Measurements from ENCODE around the gene WDR20. TPM values are rescaled to one million over a fixed set of nuclear protein-coding genes. Genes with fewer than 3 reads are reported as not detected.
"Not testable (repeated sequence)": the region's sequence is repeated elsewhere in the genome, so short reads cannot be mapped to it uniquely, and the experiment has no call there.

The WDR20 gene
- total RNA-seq, 1 donor from 2014 or later = 20.1 TPM

- no peak for DNase-seq
These were observed 82.4 kb downstream of the WDR20 start for GRCh38 chr14:102222009-102222575.

DNA sequence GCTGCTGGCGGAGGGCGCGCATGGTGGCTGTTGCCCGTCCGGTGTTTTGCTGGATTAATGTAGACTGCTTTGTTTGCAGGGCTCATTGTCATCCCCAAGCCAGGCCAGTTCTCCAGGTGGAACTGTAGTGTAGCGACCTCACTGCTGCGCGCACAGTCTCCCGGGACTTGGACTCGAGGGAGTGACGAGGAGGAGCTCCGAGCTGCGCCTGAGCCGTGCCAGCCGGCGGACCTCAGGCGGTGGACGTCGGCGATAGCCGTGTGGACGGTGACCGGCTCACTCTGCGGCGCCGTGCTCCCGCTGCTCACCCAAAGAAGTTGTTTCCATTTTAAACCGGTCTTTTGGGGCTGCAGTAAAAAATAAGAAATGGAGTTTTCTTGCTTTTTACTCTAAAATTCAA lies 83.1 kb downstream of the WDR20 start:
- DNase-seq = no peak

DNA sequence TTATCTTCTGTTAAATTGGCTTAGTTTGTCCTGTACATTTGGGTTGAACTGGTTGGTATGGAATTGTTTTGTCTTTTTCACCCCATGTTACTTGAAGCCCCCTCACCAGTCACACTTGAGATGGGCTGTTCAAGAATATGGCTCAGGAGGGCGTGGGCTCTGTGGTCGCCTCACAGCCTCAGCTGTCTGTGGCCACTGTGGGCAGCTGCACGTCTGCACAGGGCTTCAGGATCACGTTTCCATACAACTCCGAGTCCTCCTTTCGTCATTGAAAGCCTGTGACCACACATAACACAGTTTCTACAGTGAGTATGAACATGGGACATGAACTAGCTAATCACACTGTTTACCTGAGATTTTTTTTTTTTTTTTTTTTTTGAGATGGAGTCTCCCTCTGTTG lies 84.0 kb downstream of the WDR20 start:
- DNase-seq = no peak

GRCh38 chr14:102225386-102225785 lies 85.7 kb downstream of the WDR20 start:
- DNase-seq = no peak

DNA sequence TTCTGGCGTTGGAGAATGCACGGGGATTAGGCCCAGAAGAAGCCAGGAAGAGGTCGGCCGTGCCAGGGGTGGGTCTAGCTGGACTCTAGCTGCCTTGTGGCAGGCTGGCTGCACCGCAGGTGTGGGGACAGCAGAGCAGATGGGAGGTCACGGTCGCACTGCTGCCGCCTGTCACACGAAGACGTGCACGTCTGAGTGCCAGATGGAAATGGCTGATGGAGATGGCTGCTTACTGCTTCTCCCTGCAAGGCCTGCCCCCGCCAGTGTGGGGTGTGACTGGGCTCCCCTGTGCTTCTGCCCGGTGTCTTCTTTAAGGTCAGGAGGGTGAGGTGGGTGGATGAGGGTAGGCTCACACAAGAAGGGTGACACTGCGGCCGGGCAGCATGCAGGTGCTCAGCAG lies 86.2 kb downstream of the WDR20 start:
- no peak for DNase-seq

DNA sequence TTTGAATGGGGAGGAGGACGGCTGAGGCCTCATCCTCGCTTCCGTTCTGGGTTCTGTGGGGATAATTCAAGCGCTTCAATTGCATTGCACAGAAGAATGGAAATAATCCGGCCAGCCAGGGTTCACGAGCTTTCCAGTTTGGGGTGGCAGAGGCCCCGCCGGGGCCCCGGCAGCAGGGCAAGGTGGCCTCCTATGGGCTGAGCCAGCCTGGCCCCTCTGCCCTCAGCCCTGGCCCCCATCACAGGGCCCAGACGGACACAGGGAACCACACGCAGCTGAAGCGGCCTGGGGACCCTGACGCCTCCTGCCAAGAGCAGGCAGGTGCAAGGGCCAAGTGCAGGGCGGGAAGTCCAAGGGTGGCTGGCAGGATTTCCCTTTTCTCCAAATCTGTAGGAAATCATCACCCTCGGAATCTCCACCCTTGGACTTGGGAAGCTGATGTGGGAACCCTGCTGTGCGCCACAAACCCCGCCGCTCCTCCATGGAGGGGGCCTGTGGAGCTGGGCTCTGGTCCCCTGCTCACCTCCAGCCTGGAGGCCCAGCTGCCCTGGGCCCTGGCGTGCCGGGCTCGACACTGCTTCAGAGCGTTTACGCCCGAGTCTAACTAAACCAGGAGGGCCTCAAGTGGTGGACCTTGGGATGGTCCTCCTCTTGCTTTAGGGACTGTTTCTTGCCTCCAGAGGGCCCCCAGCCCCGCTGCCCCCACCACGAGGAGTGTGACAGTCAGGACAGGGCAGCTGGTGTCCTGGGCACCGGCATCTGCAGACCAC lies 86.8 kb downstream of the WDR20 start:
- DNase-seq = no peak

DNA sequence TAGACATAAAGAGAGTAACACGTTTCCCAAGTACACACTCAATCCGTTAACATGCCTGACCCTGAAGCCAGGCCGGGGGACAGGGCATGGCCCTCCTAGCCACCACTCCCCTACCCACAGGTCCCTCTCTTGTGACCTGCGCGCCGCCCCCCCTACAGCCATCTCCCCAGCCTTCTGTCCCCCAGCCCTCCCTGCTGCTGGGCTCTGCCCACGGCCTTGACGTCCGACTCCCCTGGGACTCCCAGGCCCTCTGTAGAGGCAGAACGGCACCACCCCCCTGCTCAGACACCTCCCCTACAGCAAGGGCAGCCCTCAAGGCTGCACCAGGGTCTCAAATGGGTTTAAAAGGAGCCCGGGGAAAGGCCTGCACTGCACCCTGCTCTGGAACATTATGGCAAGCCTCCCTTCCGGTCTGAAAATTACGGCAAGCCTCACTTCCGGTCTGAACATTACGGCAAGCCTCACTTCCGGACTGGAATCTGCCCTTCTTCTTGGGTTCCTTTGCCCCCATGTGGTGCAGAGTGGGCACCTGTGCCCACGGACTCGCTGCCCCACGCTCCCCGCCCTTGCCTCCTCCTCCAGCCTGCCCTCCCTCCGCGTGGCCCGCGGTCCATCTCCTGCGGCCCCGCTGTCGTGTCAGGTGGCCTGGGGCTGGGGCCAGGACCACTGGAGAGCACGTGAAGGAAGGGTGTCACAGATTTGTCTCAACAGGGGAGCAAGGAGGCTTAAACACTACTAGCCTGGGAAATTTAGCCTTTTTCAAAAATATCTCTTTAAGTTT lies 87.7 kb downstream of the WDR20 start:
- peak; percentile 19 for DNase-seq

DNA sequence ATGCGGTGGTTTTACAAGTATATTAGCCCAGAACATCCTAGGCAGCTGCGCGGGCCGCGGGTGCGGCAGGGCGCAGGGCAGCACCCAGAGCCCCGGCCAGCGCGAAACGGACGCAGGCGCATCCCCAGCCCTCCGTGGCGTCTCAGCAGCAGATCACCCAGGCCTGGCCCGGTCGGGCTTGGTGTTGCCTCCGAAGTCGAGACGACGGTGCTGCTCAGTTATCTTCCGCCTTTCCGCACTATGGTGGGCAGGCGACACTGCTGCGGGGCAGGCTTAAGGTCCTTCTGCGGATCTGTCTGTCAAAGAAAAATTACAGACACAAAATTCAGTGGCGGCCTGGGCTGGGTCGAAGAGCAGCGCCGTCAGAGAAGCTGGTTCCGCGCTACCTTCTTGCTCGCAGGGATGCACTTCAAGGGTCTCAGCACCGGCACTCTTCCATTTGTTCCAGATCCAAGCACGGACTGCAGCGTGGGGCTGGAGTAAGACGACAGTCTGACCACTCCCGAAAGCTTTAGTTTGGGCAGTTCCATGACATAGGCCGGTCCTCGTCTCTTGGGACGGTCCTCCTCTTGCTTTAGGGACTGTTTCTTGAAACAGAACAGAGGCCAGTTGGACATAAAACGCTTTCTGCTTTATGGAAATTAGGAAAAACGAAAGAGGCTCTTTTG lies 89.5 kb downstream of the WDR20 start:
- no peak for DNase-seq

- DNase-seq = no peak
These were observed 90.0 kb downstream of the WDR20 start for GRCh38 chr14:102229739-102230092.

DNA sequence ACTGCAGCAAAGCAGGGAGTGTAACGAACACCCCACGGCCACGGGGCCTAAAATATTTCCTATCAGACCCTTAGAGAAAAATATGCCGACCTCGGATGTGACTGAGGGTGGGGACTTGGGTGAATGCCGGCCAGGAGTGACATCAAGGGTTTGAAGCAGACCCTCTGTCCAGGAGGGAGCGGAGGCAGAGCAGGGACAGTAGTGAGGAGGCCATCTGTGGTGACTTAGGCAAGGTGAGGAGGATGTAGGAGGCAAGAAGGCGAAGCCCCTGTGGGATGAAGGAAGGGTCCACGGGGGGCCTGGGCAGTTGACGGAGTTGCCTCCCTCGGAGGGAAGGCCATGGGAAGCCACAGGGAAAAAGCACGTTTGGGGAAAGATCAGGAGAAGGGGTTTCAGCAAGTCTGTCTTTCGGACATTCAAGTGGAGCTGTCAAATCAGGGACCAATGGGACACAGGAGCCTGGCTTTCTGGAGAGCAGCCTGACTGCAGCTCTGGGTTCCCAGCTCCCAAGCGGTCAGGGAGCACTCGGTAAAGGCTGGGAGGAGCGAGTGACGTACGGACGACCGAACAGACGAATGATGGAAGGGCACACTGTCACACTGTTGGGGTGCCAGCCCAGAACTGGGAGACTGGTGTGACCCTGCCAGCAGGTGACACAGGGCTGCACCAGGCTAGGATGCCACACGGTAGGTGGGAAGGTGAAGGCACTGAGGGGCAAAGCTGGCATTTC lies 90.9 kb downstream of the WDR20 start:
- DNase-seq = no peak

DNA sequence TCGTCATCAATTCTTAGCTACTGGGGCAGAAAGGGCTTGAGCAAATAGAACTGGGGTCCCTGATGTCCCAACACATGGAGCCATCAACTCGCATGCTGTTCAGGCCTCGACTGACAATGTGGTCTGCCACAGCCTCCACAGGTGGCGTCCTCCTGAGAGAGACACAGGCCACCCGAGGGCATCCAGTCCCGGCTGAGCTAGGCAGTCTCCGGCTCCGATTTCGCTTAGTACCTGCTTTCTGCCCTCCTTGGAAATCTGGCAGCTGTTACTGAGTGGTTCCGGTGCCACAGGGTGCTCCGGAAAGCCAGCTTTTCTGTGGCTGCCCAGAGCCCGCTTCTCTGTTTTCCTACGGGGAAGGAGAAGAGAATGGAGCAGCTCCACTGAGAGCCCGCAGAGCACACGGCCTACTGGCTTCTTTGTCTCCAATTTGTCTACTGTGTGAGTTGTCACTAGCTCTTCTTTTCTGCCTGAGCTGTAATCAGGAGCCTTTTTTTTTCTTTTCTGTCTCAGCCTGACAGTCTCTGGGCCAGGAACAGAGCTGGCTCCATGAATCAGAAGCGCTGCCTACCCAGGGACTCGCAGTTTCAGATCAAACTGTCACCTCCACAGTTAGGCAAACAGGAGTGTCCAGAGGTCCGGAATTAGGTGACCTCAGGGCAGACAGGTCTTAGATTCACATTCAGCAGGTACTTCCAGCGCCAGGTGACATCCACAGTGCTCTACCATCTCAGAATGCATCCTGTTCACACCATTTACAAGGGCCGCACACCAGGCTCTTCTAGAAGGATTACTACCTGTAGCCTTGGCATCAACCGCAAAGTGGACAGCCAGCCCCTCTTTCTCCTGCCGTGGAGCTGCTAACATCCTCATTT lies 92.0 kb downstream of the WDR20 start:
- no peak for DNase-seq

DNA sequence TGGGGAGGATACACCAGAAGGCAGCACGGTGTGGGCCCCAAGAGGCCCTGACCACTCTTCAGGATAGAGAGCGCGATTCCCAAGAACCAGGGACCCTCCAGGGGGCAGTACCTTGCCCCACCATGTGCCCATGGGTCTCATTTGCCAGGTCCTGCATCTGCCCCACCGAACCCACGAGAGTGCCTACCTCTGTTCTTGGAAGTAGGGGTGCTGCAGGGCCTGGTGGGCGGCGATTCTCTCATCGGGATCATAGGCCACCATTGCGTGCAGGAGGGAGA lies 92.6 kb downstream of the WDR20 start:
- DNase-seq = no peak

DNA sequence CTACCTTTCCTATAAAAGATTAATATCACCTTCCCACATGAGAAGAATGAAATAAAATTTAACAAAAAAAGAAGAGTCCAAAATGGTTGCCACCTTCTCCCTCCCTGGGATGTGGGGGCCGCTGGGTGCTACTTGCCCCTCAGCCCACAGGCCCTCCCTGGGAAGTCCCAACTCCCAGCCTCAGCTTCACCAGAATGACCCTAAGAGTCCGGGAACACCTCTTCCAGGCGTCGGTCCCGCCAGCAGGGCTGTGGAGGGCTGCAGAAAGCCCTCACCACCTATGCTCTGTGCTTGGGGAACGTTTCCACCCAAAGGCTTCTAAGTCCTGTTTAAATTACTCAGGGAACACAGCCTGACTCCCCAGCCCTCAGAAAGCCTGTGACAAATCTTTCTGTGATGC lies 93.4 kb downstream of the WDR20 start:
- DNase-seq = no peak

GRCh38 chr14:102234331-102235264 lies 94.9 kb downstream of the WDR20 start:
- no peak for DNase-seq

DNA sequence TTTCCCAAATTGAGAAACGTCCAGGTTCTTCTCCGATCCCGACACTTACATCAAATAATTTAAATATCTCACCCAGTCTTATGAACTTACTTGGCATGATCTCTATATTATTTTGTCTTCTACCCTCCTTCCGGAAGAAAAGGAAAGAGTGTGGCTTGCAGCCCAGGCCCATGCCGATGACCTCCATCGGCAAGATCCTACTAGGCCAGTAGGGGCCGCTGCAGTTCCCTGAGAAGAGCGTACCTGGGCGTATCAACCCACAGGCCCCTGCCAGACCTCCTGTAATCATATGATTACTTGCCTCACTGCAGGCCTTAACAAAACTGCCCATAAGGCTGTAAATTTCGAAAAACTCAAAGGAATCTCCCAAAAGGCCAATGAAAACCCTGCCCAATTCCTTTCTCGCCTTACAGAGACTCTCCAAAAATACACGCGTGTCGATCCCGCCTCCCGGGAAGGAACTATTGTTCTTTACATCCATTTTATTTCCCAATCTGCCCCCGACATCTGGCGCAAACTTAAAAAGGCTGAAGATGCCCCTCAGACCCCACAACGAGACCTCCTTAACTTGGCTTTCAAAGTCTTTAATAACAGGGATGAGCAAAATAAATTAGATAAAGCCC lies 95.7 kb downstream of the WDR20 start:
- DNase-seq = peak; percentile 91

DNA sequence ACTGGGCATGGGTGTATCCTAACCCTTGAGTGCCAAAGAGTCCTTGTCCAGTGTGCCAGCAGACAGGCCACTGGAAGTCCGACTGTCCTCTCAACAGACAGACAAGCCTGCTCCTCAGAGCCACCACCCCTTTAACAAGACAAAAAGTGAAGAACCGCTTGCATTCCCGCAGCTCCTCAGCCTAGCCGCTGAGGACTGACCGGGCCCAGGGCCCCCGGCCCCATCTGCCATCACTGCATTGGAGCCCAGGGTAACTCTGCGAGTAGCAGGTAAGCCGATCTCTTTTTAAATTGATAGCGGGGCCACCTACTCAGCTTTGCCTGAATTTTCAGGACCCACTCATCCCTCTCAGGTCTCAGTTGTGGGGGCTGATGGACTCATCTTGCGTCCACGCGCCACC lies 96.3 kb downstream of the WDR20 start:
- DNase-seq = no peak

DNA sequence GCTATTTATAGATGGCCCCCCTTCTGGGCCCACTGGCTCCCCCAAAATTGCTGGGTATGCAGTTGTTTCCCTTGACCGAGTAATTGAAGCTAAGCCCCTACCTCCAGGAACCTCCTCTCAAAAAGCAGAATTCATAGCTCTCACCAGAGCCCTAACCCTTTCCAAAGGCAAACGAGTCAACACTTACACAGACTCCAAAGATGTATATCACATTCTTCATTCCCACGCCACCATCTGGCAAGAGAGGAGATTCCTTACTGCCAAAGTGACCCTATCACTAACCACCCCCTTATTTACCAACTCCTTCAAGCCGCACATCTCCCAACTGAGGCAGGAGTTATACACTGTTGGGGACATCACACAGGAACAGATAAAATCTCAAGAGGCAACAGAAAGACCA lies 98.4 kb downstream of the WDR20 start:
- no peak for DNase-seq

DNA sequence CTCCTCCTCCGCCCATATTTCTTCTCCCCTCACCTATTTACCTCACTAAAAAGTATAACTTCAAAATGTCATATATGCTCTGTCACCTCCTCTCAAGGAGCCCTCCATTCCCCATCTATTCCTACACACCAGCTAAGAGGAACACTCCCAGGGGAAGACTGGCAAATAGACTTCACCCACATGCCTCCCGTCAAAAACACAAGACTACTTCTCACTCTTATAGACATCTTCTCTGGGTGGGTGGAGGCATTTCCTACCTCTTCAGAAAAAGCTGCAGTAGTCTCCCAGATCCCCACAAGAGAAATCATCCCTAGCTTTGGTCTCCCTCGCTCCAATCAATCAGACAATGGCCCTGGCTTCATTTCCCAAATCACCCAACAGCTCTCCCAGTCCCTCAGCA lies 99.1 kb downstream of the WDR20 start:
- DNase-seq = no peak

GRCh38 chr14:102239231-102239630 lies 99.5 kb downstream of the WDR20 start:
- no peak for DNase-seq

- DNase-seq = not testable (repeated sequence)
These were observed 100.8 kb downstream of the WDR20 start for GRCh38 chr14:102240481-102240880.

Data from dermis blood vessel endothelial cell (primary cell).